Activated CD8-positive, alpha-beta T cell treated with anti-CD3 and anti-CD28 coated beads for 36 hours (primary cell): ENCODE measurements around the gene TFF3. TPM values are rescaled to one million over a fixed set of nuclear protein-coding genes. Genes with fewer than 3 reads are reported as not detected.

ENCODE experiments used
- ATAC-seq: fragments of 200-7000 bp; cut with Tn5 transposase; one replicate; pipeline ENCODE4 v1.10.0; 2021; ENCODE audit warnings: mild to moderate bottlenecking, moderate library complexity
- CTCF ChIA-PET: fragments of 350-600 bp; sonication (Branson Sonifier 250); formaldehyde crosslinking; loops from one replicate; lab custom pipeline; 2021; ENCODE audit warnings: antibody characterized with exemption; lab: Charles Lee
- POLR2A ChIA-PET: fragments of 350-600 bp; sonication (Branson Sonifier 250); formaldehyde crosslinking; loops from one replicate; lab custom pipeline; 2021; ENCODE audit warnings: antibody characterized with exemption; lab: Charles Lee
- DNase-seq: peaks from one replicate; pipeline ENCODE4 v3.0.0-alpha.2; 2020
- H3K27ac Mint-ChIP-seq: one replicate; pipeline ENCODE4 v1.8.0; 2021; ENCODE audit warnings: mild to moderate bottlenecking, mixed read lengths
- H3K27me3 Mint-ChIP-seq: one replicate; pipeline ENCODE4 v1.8.0; 2021; ENCODE audit warnings: mixed read lengths
- H3K36me3 Mint-ChIP-seq: one replicate; pipeline ENCODE4 v1.8.0; 2021; ENCODE audit warnings: low read depth, mixed read lengths
- H3K4me1 Mint-ChIP-seq: one replicate; pipeline ENCODE4 v1.8.0; 2021; ENCODE audit warnings: low read depth, mixed read lengths
- H3K4me3 Mint-ChIP-seq: one replicate; pipeline ENCODE4 v1.8.0; 2021; ENCODE audit warnings: mild to moderate bottlenecking, moderate library complexity, mixed read lengths
- H3K9me3 Mint-ChIP-seq: one replicate; pipeline ENCODE4 v1.8.0; 2021; ENCODE audit warnings: mixed read lengths
- CTCF ChIP-seq: fragments of 200-600 bp; IDR thresholded peaks from one replicate; pipeline ENCODE4 v1.8.0; 2022; ENCODE audit warnings: antibody characterized with exemption, mild to moderate bottlenecking
- intact Hi-C: fragments of 100-400 bp; cut with micrococcal nuclease; formaldehyde crosslinking; loops from one replicate; pipeline ENCODE4 v1.10.0; 2022
- total RNA-seq, 2 experiments: library from RNA; stranded (reverse); gene quantifications; one replicate each; pipeline ENCODE4 v1.2.3, GENCODE V29; 2021

The TFF3 gene
- total RNA-seq, result not detected

GRCh38 chr21:42315296-42315891 is at the start of gene TFF3:
Gene TFF3 (minus strand): TSS chr21:42315409. CDS start chr21:42315374, 35 bp downstream.
- POLR2A ChIA-PET, result no interaction called here
- Mint-ChIP-seq H3K36me3 (no peaks in the 10 kb centered on the region), H3K27ac (no peak within 1 kb of the TSS), H3K27me3 (no peaks in the 10 kb centered on the region), H3K4me1 (peaks cover 5% of the 10 kb centered on the region), H3K9me3 (no peaks in the 10 kb centered on the region), H3K4me3 (no peak within 1 kb of the TSS)
- no peak for DNase-seq
- CTCF ChIA-PET, result interaction anchor here (1.0 kb wide), 1 partner anchor 141 kb away, joined by 3 read pairs; no protein-coding TSS in a partner anchor
- intact Hi-C loops, result no loop called here
- no peak for ATAC-seq
- TF ChIP-seq CTCF, result no peak

GRCh38 chr21:42364304-42364865 is 49.2 kb upstream of the TFF3 start:
- intact Hi-C loops, result no loop called here
- CTCF ChIA-PET, result no interaction called here
- no peak overlapping the region for H3K4me3 Mint-ChIP-seq
- peaks cover 1% of the 10 kb centered on the region for H3K9me3 Mint-ChIP-seq
- DNase-seq (no peak), ATAC-seq (no peak)
- H3K27ac Mint-ChIP-seq, result no peak overlapping the region
- no peak for TF ChIP-seq CTCF
- POLR2A ChIA-PET, result interaction anchor here (2.2 kb wide), 1 partner anchor 9 kb away, joined by 10 read pairs; no protein-coding TSS in a partner anchor
- no peaks in the 10 kb centered on the region for H3K27me3 Mint-ChIP-seq
- no peaks in the 10 kb centered on the region for H3K36me3 Mint-ChIP-seq
- H3K4me1 Mint-ChIP-seq, result peaks cover 17% of the 10 kb centered on the region

- Mint-ChIP-seq H3K36me3 (no peaks in the 10 kb centered on the region), H3K27ac (no peak overlapping the region), H3K9me3 (peaks cover 1% of the 10 kb centered on the region), H3K4me1 (peaks cover 13% of the 10 kb centered on the region), H3K4me3 (no peak overlapping the region), H3K27me3 (no peaks in the 10 kb centered on the region)
- DNase-seq, result no peak
- ChIA-PET CTCF (interaction anchor here (1.0 to 1.2 kb wide), 2 partner anchors 25 to 104 kb away, joined by 3 to 5 read pairs; no protein-coding TSS in a partner anchor), POLR2A (interaction anchor here (0.7 to 1.5 kb wide), 3 partner anchors 10 to 30 kb away, joined by 3 to 7 read pairs (median 4); no protein-coding TSS in a partner anchor)
- intact Hi-C loops, result no loop called here
- ATAC-seq, result no peak
- TF ChIP-seq CTCF, result no peak
Measured at GRCh38 chr21:42363312-42363711, 48.1 kb upstream of the TFF3 start.

- Mint-ChIP-seq H3K27ac (no peak overlapping the region), H3K36me3 (no peaks in the 10 kb centered on the region), H3K9me3 (peaks cover 1% of the 10 kb centered on the region), H3K4me1 (peaks cover 9% of the 10 kb centered on the region), H3K4me3 (no peak overlapping the region), H3K27me3 (no peaks in the 10 kb centered on the region)
- DNase-seq (no peak), ATAC-seq (no peak)
- ChIA-PET CTCF (interaction anchor here (1.2 to 2.9 kb wide), 2 partner anchors 25 to 87 kb away, joined by 5 to 23 read pairs; no protein-coding TSS in a partner anchor), POLR2A (interaction anchor here (0.7 to 2.1 kb wide), 4 partner anchors 10 to 30 kb away, joined by 3 to 7 read pairs (median 5); no protein-coding TSS in a partner anchor)
- TF ChIP-seq CTCF, result no peak
- intact Hi-C loops, result no loop called here
Measured at GRCh38 chr21:42362700-42363099, 47.5 kb upstream of the TFF3 start.

- intact Hi-C loops, result no loop called here
- H3K4me1 Mint-ChIP-seq, result peaks cover 7% of the 10 kb centered on the region
- no peaks in the 10 kb centered on the region for H3K27me3 Mint-ChIP-seq
- ChIA-PET CTCF (interaction anchor here (1.2 to 2.9 kb wide), 5 partner anchors 24 to 88 kb away, joined by 3 to 23 read pairs (median 5); no protein-coding TSS in a partner anchor), POLR2A (interaction anchor here (1.5 to 2.1 kb wide), 2 partner anchors 11 to 16 kb away, joined by 6 to 7 read pairs; no protein-coding TSS in a partner anchor)
- no peak for TF ChIP-seq CTCF
- peaks cover 1% of the 10 kb centered on the region for H3K9me3 Mint-ChIP-seq
- ATAC-seq (no peak), DNase-seq (no peak)
- no peak overlapping the region for H3K27ac Mint-ChIP-seq
- H3K36me3 Mint-ChIP-seq, result no peaks in the 10 kb centered on the region
- H3K4me3 Mint-ChIP-seq, result no peak overlapping the region
Measured at GRCh38 chr21:42362198-42362597, 47.0 kb upstream of the TFF3 start.
